B cell (primary cell): ENCODE results near the gene SKAP1.

Experiments
- CTCF ChIP-seq: fragments of 200-600 bp; IDR thresholded peaks from one replicate; pipeline ENCODE4 v1.8.0; 2022; ENCODE audit warnings: antibody characterized with exemption, mild to moderate bottlenecking
- EZH2 ChIP-seq: IDR thresholded peaks from 2 replicates; pipeline ENCODE4 v1.6.1; 2012; ENCODE audit warnings: borderline replicate concordance, low read depth, mild to moderate bottlenecking, moderate library complexity, low read length; ENCODE audit not compliant: insufficient read depth, poor library complexity, severe bottlenecking

GRCh38 chr17:48440669-48441068 is 10.7 kb upstream of the SKAP1 start:
- TF ChIP-seq CTCF (no peak), EZH2 (no peak)
